WTC11 (cell line): ENCODE measurements around the gene A1CF. TPM values are rescaled to one million over a fixed set of nuclear protein-coding genes. Genes with fewer than 3 reads are reported as not detected.

Experiments used
- ATAC-seq: fragments of 200-7000 bp; cut with Tn5 transposase; 2 replicates; pipeline ENCODE4 v1.10.0; 2021; ENCODE audit warnings: mild to moderate bottlenecking, moderate library complexity
- CTCF ChIA-PET: fragments of 300-600 bp; sonication (Branson Sonifier 250); formaldehyde crosslinking; loops from one replicate; lab custom pipeline; 2021; ENCODE audit warnings: antibody characterized with exemption; lab: Charles Lee
- POLR2A ChIA-PET: fragments of 350-600 bp; sonication (Branson Sonifier 250); formaldehyde crosslinking; loops from one replicate; lab custom pipeline; 2021; ENCODE audit warnings: antibody characterized with exemption; lab: Charles Lee
- DNase-seq: peaks from one replicate; pipeline ENCODE4 v3.0.0; 2021; ENCODE audit warnings: low spot score
- H3K27ac Mint-ChIP-seq: 2 replicates; pipeline ENCODE4 v1.8.0; 2021; ENCODE audit warnings: mixed read lengths
- H3K27me3 Mint-ChIP-seq: 2 replicates; pipeline ENCODE4 v1.8.0; 2021; ENCODE audit warnings: low read depth, mild to moderate bottlenecking, moderate library complexity, mixed read lengths
- H3K36me3 Mint-ChIP-seq: 2 replicates; pipeline ENCODE4 v1.8.0; 2021; ENCODE audit warnings: mixed read lengths
- H3K4me1 Mint-ChIP-seq: 2 replicates; pipeline ENCODE4 v1.8.0; 2022; ENCODE audit warnings: mixed read lengths
- H3K4me3 Mint-ChIP-seq: 2 replicates; pipeline ENCODE4 v1.8.0; 2021; ENCODE audit warnings: mild to moderate bottlenecking, moderate library complexity, mixed read lengths
- H3K9me3 Mint-ChIP-seq: 2 replicates; pipeline ENCODE4 v1.8.0; 2021; ENCODE audit warnings: mixed read lengths
- CBFB ChIP-seq: sonication (generic); formaldehyde crosslinking; IDR thresholded peaks from 2 replicates; pipeline ENCODE4 v1.8.1; 2022; ENCODE audit warnings: mild to moderate bottlenecking, low read depth, missing genetic modification reagents
- CREB1 ChIP-seq: sonication (generic); formaldehyde crosslinking; IDR thresholded peaks from 2 replicates; pipeline ENCODE4 v1.8.0; 2023; ENCODE audit warnings: mild to moderate bottlenecking, missing genetic modification reagents
- EMX1 ChIP-seq: fragments of 250-450 bp; sonication (Bioruptor Pico); IDR thresholded peaks from 2 replicates; pipeline ENCODE4 v1.8.0; 2021; ENCODE audit warnings: mild to moderate bottlenecking
- MYBL2 ChIP-seq: sonication (generic); formaldehyde crosslinking; IDR thresholded peaks from 2 replicates; pipeline ENCODE4 v1.8.1; 2023; ENCODE audit warnings: mild to moderate bottlenecking, moderate library complexity, missing genetic modification reagents
- NR1H2 ChIP-seq: sonication (generic); formaldehyde crosslinking; IDR thresholded peaks from 2 replicates; pipeline ENCODE4 v1.9.0; 2021; ENCODE audit warnings: mild to moderate bottlenecking, moderate library complexity, missing genetic modification reagents
- NR2C2 ChIP-seq: sonication (generic); formaldehyde crosslinking; IDR thresholded peaks from 2 replicates; pipeline ENCODE4 v1.8.0; 2022; ENCODE audit warnings: mild to moderate bottlenecking, missing genetic modification reagents
- OVOL2 ChIP-seq: fragments of 250-450 bp; sonication (Bioruptor Pico); IDR thresholded peaks from 2 replicates; pipeline ENCODE4 v1.9.0; 2021; ENCODE audit warnings: mild to moderate bottlenecking, borderline replicate concordance
- PRRX2 ChIP-seq: fragments of 250-450 bp; sonication (Bioruptor Pico); IDR thresholded peaks from 2 replicates; pipeline ENCODE4 v1.8.0; 2021; ENCODE audit warnings: mild to moderate bottlenecking
- RORB ChIP-seq: fragments of 250-450 bp; sonication (Bioruptor Pico); IDR thresholded peaks from 2 replicates; pipeline ENCODE4 v1.9.0; 2021; ENCODE audit warnings: mild to moderate bottlenecking
- SMAD3 ChIP-seq: sonication (generic); formaldehyde crosslinking; IDR thresholded peaks from 2 replicates; pipeline ENCODE4 v1.8.0; 2022; ENCODE audit warnings: missing genetic modification reagents, mild to moderate bottlenecking, borderline replicate concordance
- SMAD4 ChIP-seq: sonication (generic); formaldehyde crosslinking; IDR thresholded peaks from 2 replicates; pipeline ENCODE4 v1.8.0; 2022; ENCODE audit warnings: mild to moderate bottlenecking, missing genetic modification reagents
- SP1 ChIP-seq: sonication (generic); formaldehyde crosslinking; conservative IDR thresholded peaks from 2 replicates; pipeline ENCODE4 v1.8.1; 2022; ENCODE audit warnings: missing genetic modification reagents
- TEAD1 ChIP-seq: sonication (generic); formaldehyde crosslinking; IDR thresholded peaks from 2 replicates; pipeline ENCODE4 v1.8.0; 2022; ENCODE audit warnings: mild to moderate bottlenecking, missing genetic modification reagents
- ZNF232 ChIP-seq: sonication (generic); formaldehyde crosslinking; IDR thresholded peaks from 2 replicates; pipeline ENCODE4 v1.8.0; 2022; ENCODE audit warnings: mild to moderate bottlenecking, missing genetic modification reagents
- ZNF396 ChIP-seq: fragments of 250-450 bp; sonication (Bioruptor Pico); IDR thresholded peaks from 2 replicates; pipeline ENCODE4 v1.8.0; 2021; ENCODE audit warnings: mild to moderate bottlenecking, moderate library complexity, borderline replicate concordance
- ZNF423 ChIP-seq: fragments of 250-450 bp; sonication (Bioruptor Pico); IDR thresholded peaks from 2 replicates; pipeline ENCODE4 v2.1.2; 2022; ENCODE audit warnings: mild to moderate bottlenecking, moderate library complexity
- total RNA-seq: library from RNA; stranded (reverse); gene quantifications from 3 replicates; pipeline ENCODE4 v1.2.3, GENCODE V29; 2021
- TF ChIP-seq, protein P1 (sequence below): sonication (generic); formaldehyde crosslinking; IDR thresholded peaks from 2 replicates; pipeline ENCODE4 v1.8.0; 2023; ENCODE audit warnings: missing genetic modification reagents, mild to moderate bottlenecking, borderline replicate concordance
- TF ChIP-seq, protein P2 (sequence below): sonication (generic); formaldehyde crosslinking; IDR thresholded peaks from 2 replicates; pipeline ENCODE4 v1.8.0; 2023; ENCODE audit warnings: missing genetic modification reagents
- TF ChIP-seq, protein P3 (sequence below): fragments of 250-450 bp; sonication (Bioruptor Pico); IDR thresholded peaks from 2 replicates; pipeline ENCODE4 v1.9.0; 2021; ENCODE audit warnings: moderate library complexity, mild to moderate bottlenecking, inconsistent platforms, borderline replicate concordance
- TF ChIP-seq, protein P4 (sequence below): sonication (generic); formaldehyde crosslinking; IDR thresholded peaks from 2 replicates; pipeline ENCODE4 v1.8.0; 2023; ENCODE audit warnings: mild to moderate bottlenecking, missing genetic modification reagents
- TF ChIP-seq, protein P5 (sequence below): sonication (generic); formaldehyde crosslinking; IDR thresholded peaks from 2 replicates; pipeline ENCODE4 v1.8.1; 2023; ENCODE audit warnings: mild to moderate bottlenecking, missing genetic modification reagents, moderate library complexity

The A1CF gene
- total RNA-seq, 1 experiment from 2014 or later = 0.07 TPM

DNA sequence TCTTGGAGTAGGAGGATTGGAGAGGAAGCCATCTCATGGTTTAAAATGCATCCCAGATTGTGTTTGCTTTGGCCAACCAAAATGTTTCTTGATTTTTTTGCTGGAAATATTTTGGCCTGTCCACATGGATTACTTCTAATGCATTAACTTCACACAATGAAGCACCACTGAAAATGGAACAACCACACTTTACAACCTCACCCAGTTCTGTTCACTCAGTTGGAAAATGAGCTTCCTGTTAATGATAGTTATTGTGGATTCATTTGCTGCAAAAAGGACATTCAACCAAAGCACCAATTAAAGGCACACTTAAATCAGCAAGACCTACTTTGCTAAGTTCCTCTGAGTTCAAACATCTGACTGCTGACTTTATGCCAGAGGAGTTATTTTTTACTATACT is 11.3 kb upstream of the A1CF start:
- no peak for TF ChIP-seq MYBL2 (CRISPR knock-in tag)
- TF ChIP-seq, protein P1, sequence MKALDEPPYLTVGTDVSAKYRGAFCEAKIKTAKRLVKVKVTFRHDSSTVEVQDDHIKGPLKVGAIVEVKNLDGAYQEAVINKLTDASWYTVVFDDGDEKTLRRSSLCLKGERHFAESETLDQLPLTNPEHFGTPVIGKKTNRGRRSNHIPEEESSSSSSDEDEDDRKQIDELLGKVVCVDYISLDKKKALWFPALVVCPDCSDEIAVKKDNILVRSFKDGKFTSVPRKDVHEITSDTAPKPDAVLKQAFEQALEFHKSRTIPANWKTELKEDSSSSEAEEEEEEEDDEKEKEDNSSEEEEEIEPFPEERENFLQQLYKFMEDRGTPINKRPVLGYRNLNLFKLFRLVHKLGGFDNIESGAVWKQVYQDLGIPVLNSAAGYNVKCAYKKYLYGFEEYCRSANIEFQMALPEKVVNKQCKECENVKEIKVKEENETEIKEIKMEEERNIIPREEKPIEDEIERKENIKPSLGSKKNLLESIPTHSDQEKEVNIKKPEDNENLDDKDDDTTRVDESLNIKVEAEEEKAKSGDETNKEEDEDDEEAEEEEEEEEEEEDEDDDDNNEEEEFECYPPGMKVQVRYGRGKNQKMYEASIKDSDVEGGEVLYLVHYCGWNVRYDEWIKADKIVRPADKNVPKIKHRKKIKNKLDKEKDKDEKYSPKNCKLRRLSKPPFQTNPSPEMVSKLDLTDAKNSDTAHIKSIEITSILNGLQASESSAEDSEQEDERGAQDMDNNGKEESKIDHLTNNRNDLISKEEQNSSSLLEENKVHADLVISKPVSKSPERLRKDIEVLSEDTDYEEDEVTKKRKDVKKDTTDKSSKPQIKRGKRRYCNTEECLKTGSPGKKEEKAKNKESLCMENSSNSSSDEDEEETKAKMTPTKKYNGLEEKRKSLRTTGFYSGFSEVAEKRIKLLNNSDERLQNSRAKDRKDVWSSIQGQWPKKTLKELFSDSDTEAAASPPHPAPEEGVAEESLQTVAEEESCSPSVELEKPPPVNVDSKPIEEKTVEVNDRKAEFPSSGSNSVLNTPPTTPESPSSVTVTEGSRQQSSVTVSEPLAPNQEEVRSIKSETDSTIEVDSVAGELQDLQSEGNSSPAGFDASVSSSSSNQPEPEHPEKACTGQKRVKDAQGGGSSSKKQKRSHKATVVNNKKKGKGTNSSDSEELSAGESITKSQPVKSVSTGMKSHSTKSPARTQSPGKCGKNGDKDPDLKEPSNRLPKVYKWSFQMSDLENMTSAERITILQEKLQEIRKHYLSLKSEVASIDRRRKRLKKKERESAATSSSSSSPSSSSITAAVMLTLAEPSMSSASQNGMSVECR (CRISPR knock-in tag) = no peak
- TF ChIP-seq, protein P2, sequence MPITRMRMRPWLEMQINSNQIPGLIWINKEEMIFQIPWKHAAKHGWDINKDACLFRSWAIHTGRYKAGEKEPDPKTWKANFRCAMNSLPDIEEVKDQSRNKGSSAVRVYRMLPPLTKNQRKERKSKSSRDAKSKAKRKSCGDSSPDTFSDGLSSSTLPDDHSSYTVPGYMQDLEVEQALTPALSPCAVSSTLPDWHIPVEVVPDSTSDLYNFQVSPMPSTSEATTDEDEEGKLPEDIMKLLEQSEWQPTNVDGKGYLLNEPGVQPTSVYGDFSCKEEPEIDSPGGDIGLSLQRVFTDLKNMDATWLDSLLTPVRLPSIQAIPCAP (CRISPR knock-in tag) = no peak
- no peak for TF ChIP-seq RORB (CRISPR knock-in tag)
- TF ChIP-seq CREB1 (CRISPR knock-in tag) = no peak
- no peak for TF ChIP-seq SMAD4 (CRISPR knock-in tag)
- no peak for TF ChIP-seq NR2C2
- no peak for TF ChIP-seq TEAD1 (CRISPR knock-in tag)
- TF ChIP-seq EMX1 = no peak
- TF ChIP-seq SP1 = no peak
- no peak for TF ChIP-seq SMAD3
- TF ChIP-seq NR1H2 (CRISPR knock-in tag) = no peak
- no peak for TF ChIP-seq ZNF423 (CRISPR knock-in tag)
- TF ChIP-seq, protein P3, sequence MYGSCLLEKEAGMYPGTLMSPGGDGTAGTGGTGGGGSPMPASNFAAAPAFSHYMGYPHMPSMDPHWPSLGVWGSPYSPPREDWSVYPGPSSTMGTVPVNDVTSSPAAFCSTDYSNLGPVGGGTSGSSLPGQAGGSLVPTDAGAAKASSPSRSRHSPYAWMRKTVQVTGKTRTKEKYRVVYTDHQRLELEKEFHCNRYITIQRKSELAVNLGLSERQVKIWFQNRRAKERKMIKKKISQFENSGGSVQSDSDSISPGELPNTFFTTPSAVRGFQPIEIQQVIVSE (CRISPR knock-in tag) = no peak
- TF ChIP-seq, protein P4, sequence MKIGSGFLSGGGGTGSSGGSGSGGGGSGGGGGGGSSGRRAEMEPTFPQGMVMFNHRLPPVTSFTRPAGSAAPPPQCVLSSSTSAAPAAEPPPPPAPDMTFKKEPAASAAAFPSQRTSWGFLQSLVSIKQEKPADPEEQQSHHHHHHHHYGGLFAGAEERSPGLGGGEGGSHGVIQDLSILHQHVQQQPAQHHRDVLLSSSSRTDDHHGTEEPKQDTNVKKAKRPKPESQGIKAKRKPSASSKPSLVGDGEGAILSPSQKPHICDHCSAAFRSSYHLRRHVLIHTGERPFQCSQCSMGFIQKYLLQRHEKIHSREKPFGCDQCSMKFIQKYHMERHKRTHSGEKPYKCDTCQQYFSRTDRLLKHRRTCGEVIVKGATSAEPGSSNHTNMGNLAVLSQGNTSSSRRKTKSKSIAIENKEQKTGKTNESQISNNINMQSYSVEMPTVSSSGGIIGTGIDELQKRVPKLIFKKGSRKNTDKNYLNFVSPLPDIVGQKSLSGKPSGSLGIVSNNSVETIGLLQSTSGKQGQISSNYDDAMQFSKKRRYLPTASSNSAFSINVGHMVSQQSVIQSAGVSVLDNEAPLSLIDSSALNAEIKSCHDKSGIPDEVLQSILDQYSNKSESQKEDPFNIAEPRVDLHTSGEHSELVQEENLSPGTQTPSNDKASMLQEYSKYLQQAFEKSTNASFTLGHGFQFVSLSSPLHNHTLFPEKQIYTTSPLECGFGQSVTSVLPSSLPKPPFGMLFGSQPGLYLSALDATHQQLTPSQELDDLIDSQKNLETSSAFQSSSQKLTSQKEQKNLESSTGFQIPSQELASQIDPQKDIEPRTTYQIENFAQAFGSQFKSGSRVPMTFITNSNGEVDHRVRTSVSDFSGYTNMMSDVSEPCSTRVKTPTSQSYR (CRISPR knock-in tag) = no peak
- no peak for TF ChIP-seq ZNF232 (CRISPR knock-in tag)
- TF ChIP-seq ZNF396 (CRISPR knock-in tag) = no peak
- CTCF ChIA-PET = no interaction called here
- H3K9me3 Mint-ChIP-seq = no peaks in the 10 kb centered on the region
- H3K36me3 Mint-ChIP-seq = no peaks in the 10 kb centered on the region
- no peak for ATAC-seq
- POLR2A ChIA-PET = no interaction called here
- no peaks in the 10 kb centered on the region for H3K4me1 Mint-ChIP-seq
- no peak overlapping the region for H3K27ac Mint-ChIP-seq
- DNase-seq = no peak
- H3K27me3 Mint-ChIP-seq = no peaks in the 10 kb centered on the region; the same call in 1 of the 2 replicates
- no peak overlapping the region for H3K4me3 Mint-ChIP-seq

DNA sequence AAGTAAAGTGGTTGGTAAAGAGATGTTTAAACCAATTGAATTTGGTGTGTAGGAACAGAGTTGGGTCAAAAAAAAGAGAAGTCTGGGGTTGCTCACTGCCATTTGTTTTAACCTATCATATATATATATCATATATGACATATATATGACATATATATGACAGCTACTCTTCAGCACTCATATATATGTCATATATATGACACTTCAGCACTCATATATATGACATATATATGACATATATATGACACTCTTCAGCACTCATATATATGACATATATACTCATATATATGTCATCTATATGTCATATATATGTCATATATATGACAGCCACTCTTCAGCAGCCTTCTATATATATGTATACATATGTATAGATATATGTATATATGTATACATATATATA is 8.9 kb upstream of the A1CF start:
- H3K27me3 Mint-ChIP-seq = no peaks in the 10 kb centered on the region
- no peak for ATAC-seq
- H3K9me3 Mint-ChIP-seq = no peaks in the 10 kb centered on the region
- H3K4me1 Mint-ChIP-seq = no peaks in the 10 kb centered on the region
- POLR2A ChIA-PET = no interaction called here
- no peak for DNase-seq
- TF ChIP-seq, protein P1 (CRISPR knock-in tag) = no peak
- TF ChIP-seq CBFB (CRISPR knock-in tag) (no peak), SP1 (no peak), PRRX2 (CRISPR knock-in tag) (no peak), OVOL2 (CRISPR knock-in tag) (no peak)
- TF ChIP-seq, protein P5, sequence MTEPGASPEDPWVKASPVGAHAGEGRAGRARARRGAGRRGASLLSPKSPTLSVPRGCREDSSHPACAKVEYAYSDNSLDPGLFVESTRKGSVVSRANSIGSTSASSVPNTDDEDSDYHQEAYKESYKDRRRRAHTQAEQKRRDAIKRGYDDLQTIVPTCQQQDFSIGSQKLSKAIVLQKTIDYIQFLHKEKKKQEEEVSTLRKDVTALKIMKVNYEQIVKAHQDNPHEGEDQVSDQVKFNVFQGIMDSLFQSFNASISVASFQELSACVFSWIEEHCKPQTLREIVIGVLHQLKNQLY (CRISPR knock-in tag) = no peak
- no peak overlapping the region for H3K27ac Mint-ChIP-seq
- no peak overlapping the region for H3K4me3 Mint-ChIP-seq
- no peaks in the 10 kb centered on the region for H3K36me3 Mint-ChIP-seq
- CTCF ChIA-PET = no interaction called here
